H1 (cell line): Measurements from ENCODE around the gene NGEF. TPM values are rescaled to one million over a fixed set of nuclear protein-coding genes. Genes with fewer than 3 reads are reported as not detected.

Experiments
- CTCF ChIA-PET: fragments of 300-600 bp; sonication (Branson Sonifier 250); formaldehyde crosslinking; loops from one replicate; lab custom pipeline; 2021; ENCODE audit not compliant: partially characterized antibody; lab: Charles Lee
- POLR2A ChIA-PET: fragments of 300-600 bp; sonication (Branson Sonifier 250); formaldehyde crosslinking; loops from one replicate; lab custom pipeline; 2021; ENCODE audit warnings: inconsistent platforms; ENCODE audit not compliant: partially characterized antibody; lab: Charles Lee
- DNase-seq, 2 experiments: peaks; one replicate each; pipeline versions ENCODE4 v3.0.0 to v3.0.0-alpha.2; 2010 to 2022; ENCODE audit warnings: low spot score in 2 of 2, low read depth in 1 of 2, mixed read lengths in 1 of 2
- FAIRE-seq: peaks from 2 replicates; lab custom pipeline; 2011; peaks lifted over from hg19 to GRCh38; lab: Jason Lieb, UNC
- H2AFZ ChIP-seq: 2 replicates; pipeline ENCODE4 v1.8.1; 2012; ENCODE audit warnings: low read length, inconsistent platforms
- H2AK5ac ChIP-seq: 2 replicates; pipeline ENCODE4 v1.6.1; 2013; ENCODE audit warnings: low read depth, low read length
- H2BK120ac ChIP-seq: replicated peaks from 2 replicates; pipeline ENCODE3; 2013; ENCODE audit warnings: low read depth, low read length, inconsistent platforms
- H2BK12ac ChIP-seq: 2 replicates; pipeline ENCODE4 v1.6.1; 2013; ENCODE audit warnings: low read depth, low read length
- H2BK15ac ChIP-seq: 2 replicates; pipeline ENCODE4 v1.6.1; 2013; ENCODE audit warnings: low read length
- H2BK20ac ChIP-seq: 2 replicates; pipeline ENCODE4 v1.6.1; 2013; ENCODE audit warnings: low read length
- H2BK5ac ChIP-seq: 2 replicates; pipeline ENCODE4 v1.6.1; 2013; ENCODE audit warnings: low read depth, low read length
- H3K14ac ChIP-seq: 2 replicates; pipeline ENCODE4 v1.6.1; 2013; ENCODE audit warnings: inconsistent platforms; ENCODE audit not compliant: insufficient read length
- H3K18ac ChIP-seq: 2 replicates; pipeline ENCODE4 v1.6.1; 2013; ENCODE audit warnings: low read length; ENCODE audit errors: extremely low read depth
- H3K23ac ChIP-seq: 2 replicates; pipeline ENCODE4 v1.6.1; 2013; ENCODE audit warnings: inconsistent platforms; ENCODE audit not compliant: insufficient read length
- H3K23me2 ChIP-seq: 2 replicates; pipeline ENCODE4 v1.6.1; 2013; ENCODE audit warnings: low read depth, low read length
- H3K27ac ChIP-seq: 2 replicates; pipeline ENCODE4 v1.6.1; 2011; ENCODE audit warnings: low read depth, low read length, inconsistent platforms
- H3K27me3 ChIP-seq, 4 experiments: replicated peaks in 1 of 4; 1 replicate in 1 of 4; 2 replicates in 3 of 4; pipeline versions ENCODE4 v1.6.1 to v1.8.1; 2011 to 2013; ENCODE audit warnings: low read length in 3 of 4, mild to moderate bottlenecking in 3 of 4, inconsistent platforms in 2 of 4, mixed read lengths in 2 of 4, moderate library complexity in 1 of 4; ENCODE audit not compliant: control insufficient read depth in 3 of 4, insufficient read depth in 3 of 4; ENCODE audit errors: extremely low read depth in 1 of 4
- H3K36me3 ChIP-seq, 4 experiments: 2 replicates each; pipeline versions ENCODE4 v1.6.1 to v1.8.1; 2011 to 2013; ENCODE audit warnings: mild to moderate bottlenecking in 4 of 4, low read length in 3 of 4, moderate library complexity in 2 of 4, control low read depth in 1 of 4, inconsistent platforms in 1 of 4; ENCODE audit not compliant: insufficient read depth in 4 of 4, control insufficient read depth in 2 of 4
- H3K4ac ChIP-seq: replicated peaks from 2 replicates; pipeline ENCODE3; 2013; ENCODE audit warnings: low read length, low read depth, mixed read lengths, inconsistent platforms; ENCODE audit not compliant: insufficient read length
- H3K4me1 ChIP-seq, 4 experiments: replicated peaks in 1 of 4; 1 replicate in 1 of 4; 2 replicates in 3 of 4; pipeline versions ENCODE4 v1.6.1 to v1.8.1; 2011 to 2013; ENCODE audit warnings: low read length in 3 of 4, inconsistent platforms in 2 of 4, mixed read lengths in 1 of 4; ENCODE audit not compliant: insufficient read depth in 4 of 4, control insufficient read depth in 3 of 4
- H3K4me2 ChIP-seq, 2 experiments: 2 replicates each; pipeline versions ENCODE4 v1.6.1 to v1.8.1; 2011 to 2013; ENCODE audit warnings: low read depth in 2 of 2, low read length in 2 of 2, control low read depth in 1 of 2, inconsistent platforms in 1 of 2, mild to moderate bottlenecking in 1 of 2; ENCODE audit not compliant: insufficient read depth in 1 of 2
- H3K4me3 ChIP-seq, 4 experiments: fragments of 200-600, 300-600 bp in 1 of 4; sonication (generic), shearing (Covaris generic), sonication (Bioruptor Twin) in 1 of 4; 2 replicates each; pipeline versions ENCODE4 v1.5.1 to v1.8.1; 2011 to 2016; ENCODE audit warnings: low read length in 4 of 4, low read depth in 3 of 4, control low read depth in 2 of 4, inconsistent platforms in 2 of 4, mild to moderate bottlenecking in 2 of 4, mixed read lengths in 1 of 4, moderate library complexity in 1 of 4; ENCODE audit not compliant: insufficient read depth in 2 of 4; ENCODE audit errors: extremely low read depth in 1 of 4
- H3K56ac ChIP-seq: replicated peaks from 2 replicates; pipeline ENCODE3; 2013; ENCODE audit warnings: low read depth, mild to moderate bottlenecking, mixed read lengths, low read length, inconsistent platforms; ENCODE audit not compliant: insufficient read length
- H3K79me1 ChIP-seq: 2 replicates; pipeline ENCODE4 v1.6.1; 2013; ENCODE audit warnings: low read depth, low read length, control low read depth
- H3K79me2 ChIP-seq, 2 experiments: 2 replicates each; pipeline versions ENCODE4 v1.6.1 to v1.8.1; 2012 to 2013; ENCODE audit warnings: low read length in 2 of 2, mild to moderate bottlenecking in 2 of 2, inconsistent platforms in 1 of 2; ENCODE audit not compliant: insufficient read depth in 2 of 2, control insufficient read depth in 1 of 2
- H3K9ac ChIP-seq, 4 experiments: replicated peaks in 1 of 4; 1 replicate in 1 of 4; 2 replicates in 3 of 4; pipeline versions ENCODE4 v1.6.1 to v1.8.1; 2011 to 2013; ENCODE audit warnings: low read depth in 3 of 4, low read length in 3 of 4, control low read depth in 2 of 4, mild to moderate bottlenecking in 2 of 4, moderate library complexity in 2 of 4, inconsistent platforms in 1 of 4; ENCODE audit errors: extremely low read depth in 1 of 4
- H3K9me3 ChIP-seq, 2 experiments: 2 replicates each; pipeline versions ENCODE4 v1.6.1 to v1.8.1; 2012 to 2013; ENCODE audit warnings: mild to moderate bottlenecking in 2 of 2, moderate library complexity in 2 of 2, control low read depth in 1 of 2, inconsistent platforms in 1 of 2, low read depth in 1 of 2, low read length in 1 of 2, mixed read lengths in 1 of 2; ENCODE audit not compliant: insufficient read depth in 2 of 2
- H4K20me1 ChIP-seq, 2 experiments: replicated peaks in 1 of 2; 2 replicates each; pipeline versions ENCODE3 to v1.8.1; 2011 to 2013; ENCODE audit warnings: inconsistent platforms in 2 of 2, low read length in 2 of 2, mild to moderate bottlenecking in 1 of 2; ENCODE audit not compliant: insufficient read depth in 2 of 2, control insufficient read depth in 1 of 2
- H4K5ac ChIP-seq: 2 replicates; pipeline ENCODE4 v1.6.1; 2013; ENCODE audit warnings: low read length, low read depth, mixed read lengths, inconsistent platforms; ENCODE audit not compliant: insufficient read length
- H4K8ac ChIP-seq: 2 replicates; pipeline ENCODE4 v1.8.0; 2013; ENCODE audit warnings: mild to moderate bottlenecking, moderate library complexity, low read length, inconsistent platforms; ENCODE audit not compliant: insufficient read depth; ENCODE audit errors: extremely low read depth
- H4K91ac ChIP-seq: replicated peaks from 2 replicates; pipeline ENCODE3; 2013; ENCODE audit warnings: low read length, mixed read lengths, inconsistent platforms; ENCODE audit not compliant: insufficient read length
- CBX5 ChIP-seq: fragments of 300-800, 300-1000 bp; sonication (generic); IDR thresholded peaks from 2 replicates; pipeline ENCODE4 v1.7.1; 2016; ENCODE audit warnings: antibody characterized with exemption, low read length, low read depth
- JUN ChIP-seq: IDR thresholded peaks from 2 replicates; pipeline ENCODE4 v1.6.1; 2011; ENCODE audit warnings: low read depth, mild to moderate bottlenecking, improper control_type of control experiment, low read length
- RXRA ChIP-seq: IDR thresholded peaks from 2 replicates; pipeline ENCODE4 v1.6.1; 2011; ENCODE audit warnings: low read depth, mild to moderate bottlenecking, low read length, moderate library complexity; ENCODE audit not compliant: insufficient read depth
- SP1 ChIP-seq: IDR thresholded peaks from 2 replicates; pipeline ENCODE4 v1.6.1; 2011; ENCODE audit warnings: low read depth, low read length
- WGBS, 2 experiments: shearing (Covaris generic) in 1 of 2; methylation state at CpG; one replicate each; pipeline versions ENCODE4 v1.1.6 to v1.1.7; 2013 to 2015; ENCODE audit warnings: low lambda C conversion rate in 2 of 2, mixed read lengths in 2 of 2, inconsistent platforms in 1 of 2, low coverage in 1 of 2, missing lambda C conversion rate in 1 of 2; ENCODE audit not compliant: insufficient replicate concordance in 2 of 2, insufficient coverage in 1 of 2, insufficient read length in 1 of 2; ENCODE audit errors: extremely low coverage in 1 of 2, missing lambda C conversion rate in 1 of 2; 5-methylcytosine and 5-hydroxymethylcytosine counted together
- polyA plus RNA-seq, 7 experiments: library from polyadenylated mRNA; depleted of rRNA in 3 of 7; stranded (reverse) in 5 of 7; unstranded in 2 of 7; fragments of >200 nt in 5 of 7; fragments of 200-250 nt in 2 of 7; gene quantifications; 1 replicate in 5 of 7; 2 replicates in 1 of 7; 4 replicates in 1 of 7; pipeline versions ENCODE4 v1.2.1 to v1.2.3, GENCODE V29; 2011 to 2013; ENCODE audit warnings: missing spikeins in 2 of 7, mixed read lengths in 2 of 7
- total RNA-seq: library from RNA; stranded (reverse); fragmentation: NEBNext Ultra II Directional; extraction: Animal tissue kit (Norgen Biotek cat#: 25700); gene quantifications from 2 replicates; pipeline ENCODE4 v1.2.1, GENCODE V29; 2021
- TF ChIP-seq, protein P1 (sequence below): IDR thresholded peaks from 2 replicates; pipeline ENCODE4 v1.6.1; 2012; ENCODE audit warnings: inconsistent platforms

Gene NGEF
- total and polyA plus RNA-seq, 2 of the 8 experiments (the other 6 are each of a cell fraction or from before 2014, with no cell fraction given): 2.7 to 3.2 TPM

DNA sequence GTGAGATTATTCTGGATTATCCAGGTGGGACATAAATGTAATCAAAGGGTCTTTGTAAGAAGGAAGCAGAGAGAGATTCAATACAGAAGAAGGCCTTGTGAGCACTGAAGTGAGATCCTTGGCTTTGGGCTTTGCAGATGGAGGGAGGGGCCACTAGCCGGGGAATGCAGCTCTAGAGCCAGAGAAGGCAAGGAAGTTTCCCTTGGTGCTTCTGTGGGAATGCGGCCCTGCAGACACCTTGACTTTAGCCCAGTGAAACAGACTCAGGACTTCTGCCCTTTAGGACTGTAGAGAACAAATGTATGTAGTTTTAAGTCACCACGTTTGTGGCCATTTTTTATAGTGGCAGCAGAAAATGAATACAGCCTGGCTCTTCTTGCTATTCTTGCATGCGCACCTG is 27.5 kb upstream of the NGEF start:
- H2AFZ ChIP-seq: no peak overlapping the region
- no peak for FAIRE-seq
- H2AK5ac ChIP-seq: no peak overlapping the region
- no peaks in the 10 kb centered on the region for H3K36me3 ChIP-seq
- no peak overlapping the region for H2BK20ac ChIP-seq
- no peak overlapping the region for H3K4me3 ChIP-seq
- no peak overlapping the region for H3K27ac ChIP-seq
- no peak overlapping the region for H3K23ac ChIP-seq
- no peak overlapping the region for H4K91ac ChIP-seq
- H3K14ac ChIP-seq: no peak overlapping the region
- TF ChIP-seq RXRA: no peak
- TF ChIP-seq, protein P1, sequence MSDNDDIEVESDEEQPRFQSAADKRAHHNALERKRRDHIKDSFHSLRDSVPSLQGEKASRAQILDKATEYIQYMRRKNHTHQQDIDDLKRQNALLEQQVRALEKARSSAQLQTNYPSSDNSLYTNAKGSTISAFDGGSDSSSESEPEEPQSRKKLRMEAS: no peak
- TF ChIP-seq JUN: no peak
- no peak for TF ChIP-seq CBX5
- no peak for TF ChIP-seq SP1
- H3K23me2 ChIP-seq: peaks cover 5% of the 10 kb centered on the region
- no peak overlapping the region for H3K4me2 ChIP-seq
- H2BK5ac ChIP-seq: no peak overlapping the region
- no peak overlapping the region for H3K4ac ChIP-seq
- peaks cover under 1% of the 10 kb centered on the region; the same call in 1 of the 2 replicates for H3K79me1 ChIP-seq
- H2BK120ac ChIP-seq: no peak overlapping the region
- H3K27me3 ChIP-seq: no peaks in the 10 kb centered on the region; a peak in 1 of 7 replicates
- no peaks in the 10 kb centered on the region for H3K4me1 ChIP-seq
- no peak overlapping the region for H4K5ac ChIP-seq
- H3K18ac ChIP-seq: no peak overlapping the region
- H3K9me3 ChIP-seq: peaks cover 0 to 5% of the 10 kb centered on the region in 2 experiments; a peak in 2 of 4 replicates
- DNase-seq: no peak
- WGBS, 2 experiments: 87% methylated on average over 4 of the region's 4 CpGs; no CpG with 5 or more reads in 1 of the 2 experiments
- H4K20me1 ChIP-seq: peaks cover 0 to 2% of the 10 kb centered on the region in 2 experiments
- H2BK15ac ChIP-seq: no peak overlapping the region
- ChIA-PET CTCF (interaction anchor here (0.8 kb wide), 1 partner anchor 8 kb away, joined by 3 read pairs; no protein-coding TSS in a partner anchor), POLR2A (interaction anchor here (1.5 to 1.6 kb wide), 2 partner anchors 11 to 43 kb away, joined by 3 to 6 read pairs; no protein-coding TSS in a partner anchor)
- H3K56ac ChIP-seq: no peak overlapping the region
- H2BK12ac ChIP-seq: no peak overlapping the region
- no peak overlapping the region for H3K9ac ChIP-seq
- H4K8ac ChIP-seq: no peak overlapping the region
- H3K79me2 ChIP-seq: no peaks in the 10 kb centered on the region
